K562 (cell line): ENCODE measurements around the gene RUNDC1. TPM values are rescaled to one million over a fixed set of nuclear protein-coding genes. Genes with fewer than 3 reads are reported as not detected.

ENCODE experiments used
- CC2D1A ChIP-seq: fragments of 450-650 bp; IDR thresholded peaks from 2 replicates; pipeline ENCODE4 v1.6.1; 2017; ENCODE audit warnings: mild to moderate bottlenecking
- DMBX1 ChIP-seq: fragments of 250-450 bp; sonication (Bioruptor Pico); IDR thresholded peaks from 2 replicates; pipeline ENCODE4 v1.8.0; 2022; ENCODE audit warnings: inconsistent platforms, mild to moderate bottlenecking, moderate library complexity, borderline replicate concordance
- FOXP4 ChIP-seq: sonication (generic); formaldehyde crosslinking; IDR thresholded peaks from 2 replicates; pipeline ENCODE4 v1.8.0; 2022; ENCODE audit warnings: mild to moderate bottlenecking, missing genetic modification reagents, borderline replicate concordance
- GMEB1 ChIP-seq: fragments of 250-450 bp; sonication (Bioruptor Pico); IDR thresholded peaks from 2 replicates; pipeline ENCODE4 v1.4.0; 2020; ENCODE audit warnings: mild to moderate bottlenecking
- GTF2A2 ChIP-seq: IDR thresholded peaks from 2 replicates; pipeline ENCODE4 v1.6.1; 2016; ENCODE audit warnings: mild to moderate bottlenecking, missing genetic modification characterization, missing compliant biosample characterization
- JUN ChIP-seq, 2 experiments: sonication (generic) in 1 of 2; formaldehyde crosslinking in 1 of 2; IDR thresholded peaks; 2 replicates each; pipeline versions ENCODE4 v1.6.1 to v1.8.0; 2012 to 2022; ENCODE audit warnings: borderline replicate concordance in 2 of 2, mild to moderate bottlenecking in 2 of 2, improper control_type of control experiment in 1 of 2, low read depth in 1 of 2, low read length in 1 of 2, missing genetic modification reagents in 1 of 2
- MTA3 ChIP-seq: fragments of 450-650 bp; formaldehyde crosslinking; IDR thresholded peaks from 2 replicates; pipeline ENCODE4 v1.6.1; 2017; ENCODE audit warnings: mild to moderate bottlenecking, borderline replicate concordance
- MXD1 ChIP-seq: fragments of 250-450 bp; sonication (Bioruptor Pico); IDR thresholded peaks from 2 replicates; pipeline ENCODE4 v1.8.0; 2021; ENCODE audit warnings: borderline replicate concordance, mild to moderate bottlenecking, moderate library complexity; ENCODE audit not compliant: poor library complexity, severe bottlenecking
- PHTF2 ChIP-seq: fragments of 250-450 bp; sonication (Bioruptor Pico); IDR thresholded peaks from 2 replicates; pipeline ENCODE4 v1.5.0; 2021; ENCODE audit warnings: mild to moderate bottlenecking
- POLR2A ChIP-seq: fragments of 450-650 bp; conservative IDR thresholded peaks from 2 replicates; pipeline ENCODE4 v1.6.1; 2016
- RAD51 ChIP-seq: fragments of 450-650 bp; IDR thresholded peaks from 2 replicates; pipeline ENCODE4 v1.7.1; 2016; ENCODE audit warnings: low read depth, mild to moderate bottlenecking, borderline replicate concordance
- RBFOX2 ChIP-seq: fragments of 200-400 bp; formaldehyde crosslinking; IDR thresholded peaks from 2 replicates; pipeline ENCODE4 v1.6.1; 2017; ENCODE audit warnings: low read depth, mild to moderate bottlenecking, low read length, moderate library complexity
- SAP30 ChIP-seq: fragments of 200-600 bp; sonication (generic); IDR thresholded peaks from 2 replicates; pipeline ENCODE4 v1.6.1; 2012; ENCODE audit warnings: borderline replicate concordance, low read depth, mild to moderate bottlenecking, moderate library complexity, low read length, control low read depth, inconsistent platforms; ENCODE audit not compliant: insufficient read depth, poor library complexity, severe bottlenecking
- SMAD2 ChIP-seq: fragments of 150-350 bp; IDR thresholded peaks from 2 replicates; pipeline ENCODE4 v1.6.1; 2014; ENCODE audit warnings: low read depth, mild to moderate bottlenecking, low read length
- TCF15 ChIP-seq: fragments of 250-450 bp; sonication (Bioruptor Pico); IDR thresholded peaks from 2 replicates; pipeline ENCODE4 v1.8.0; 2022; ENCODE audit warnings: moderate library complexity, mild to moderate bottlenecking, inconsistent platforms
- TEAD4 ChIP-seq, 2 experiments: sonication (generic) in 1 of 2; formaldehyde crosslinking in 1 of 2; IDR thresholded peaks; 2 replicates each; pipeline versions ENCODE4 v1.6.1 to v1.8.0; 2012 to 2022; ENCODE audit warnings: borderline replicate concordance in 1 of 2, inconsistent platforms in 1 of 2, low read length in 1 of 2, mild to moderate bottlenecking in 1 of 2, missing genetic modification reagents in 1 of 2
- TOE1 ChIP-seq, 2 experiments: fragments of 450-650 bp in 1 of 2; sonication (generic) in 1 of 2; formaldehyde crosslinking in 1 of 2; IDR thresholded peaks; 2 replicates each; pipeline versions ENCODE4 v1.7.1 to v1.8.0; 2016 to 2022; ENCODE audit warnings: borderline replicate concordance in 2 of 2, mild to moderate bottlenecking in 2 of 2, antibody characterized with exemption in 1 of 2, inconsistent platforms in 1 of 2, low read depth in 1 of 2, missing genetic modification reagents in 1 of 2, moderate library complexity in 1 of 2
- ZNF124 ChIP-seq: sonication (generic); formaldehyde crosslinking; IDR thresholded peaks from 2 replicates; pipeline ENCODE4 v1.8.1; 2022; ENCODE audit warnings: missing genetic modification reagents
- ZNF143 ChIP-seq: sonication (generic); formaldehyde crosslinking; IDR thresholded peaks from 2 replicates; pipeline ENCODE4 v1.9.0; 2022; ENCODE audit warnings: mild to moderate bottlenecking, missing genetic modification reagents
- polyA plus RNA-seq, 8 experiments: library from polyadenylated mRNA; depleted of rRNA in 4 of 8; stranded (reverse) in 5 of 8; unstranded in 3 of 8; fragments of >200 nt; fragmentation: Nextera tagmentation in 2 of 8; fragmentation: Illumina TruSeq in 1 of 8; extraction: Ambion mirVana in 2 of 8; extraction: Trizol in 1 of 8; gene quantifications; 2 replicates each; pipeline versions ENCODE4 v1.2.1 to v1.2.3, GENCODE V29; 2011 to 2014; ENCODE audit warnings: inconsistent platforms in 1 of 8, missing spikeins in 1 of 8
- total RNA-seq, 7 experiments: library from RNA; depleted of rRNA in 6 of 7; stranded (reverse); fragments of >200 nt in 6 of 7; fragmentation: Illumina TruSeq in 2 of 7; extraction: Trizol in 2 of 7; gene quantifications; 2 replicates each; pipeline versions ENCODE4 v1.2.1 to v1.2.3, GENCODE V29; 2011 to 2021; ENCODE audit warnings: low replicate concordance in 1 of 7

The RUNDC1 gene
- total and polyA plus RNA-seq, 9 of the 15 experiments (the other 6 are each of a cell fraction or from before 2014, with no cell fraction given), result 3.4 to 12.6 (median 9.4) TPM

- TF ChIP-seq JUN (IDR thresholded peaks at IDR 0.05; ENCODE audit: borderline replicate concordance, low read depth, low read length) (peak; percentile 86), JUN (CRISPR knock-in tag; IDR thresholded peaks at IDR 0.05; ENCODE audit: borderline replicate concordance) (no peak), ZNF124 (CRISPR knock-in tag) (no peak), MTA3 (peak; percentile 94; the same call in 1 of the 2 replicates), GMEB1 (CRISPR knock-in tag) (peak; percentile 55; the same call in 1 of the 2 replicates), SAP30 (no peak), TCF15 (no peak), PHTF2 (CRISPR knock-in tag) (no peak), MXD1 (CRISPR knock-in tag) (peak; percentile 50), POLR2A (peak; percentile 99), ZNF143 (CRISPR knock-in tag) (no peak; the same call in 1 of the 2 replicates), TEAD4 (IDR thresholded peaks at IDR 0.05; ENCODE audit: low read length) (peak; percentile 77), TEAD4 (CRISPR knock-in tag; IDR thresholded peaks at IDR 0.05; ENCODE audit: borderline replicate concordance) (no peak), RAD51 (peak; percentile 67; the same call in 1 of the 2 replicates), DMBX1 (CRISPR knock-in tag) (no peak), RBFOX2 (peak; percentile 98), SMAD2 (no peak), CC2D1A (no peak), GTF2A2 (tag) (0 out of 2 replicates have a peak, but pooled peaks have one; percentile 57), TOE1 (IDR thresholded peaks at IDR 0.05; ENCODE audit: borderline replicate concordance) (peak; percentile 89), TOE1 (CRISPR knock-in tag; IDR thresholded peaks at IDR 0.05; ENCODE audit: borderline replicate concordance, low read depth) (no peak), FOXP4 (CRISPR knock-in tag) (no peak)
These were observed 17.9 kb downstream of the RUNDC1 start, which contains the start of gene RPL27 (continued) for GRCh38 chr17:42997984-42998938.
